ENCODE results near the gene OSGIN1.

OSGIN1 gene

DNA sequence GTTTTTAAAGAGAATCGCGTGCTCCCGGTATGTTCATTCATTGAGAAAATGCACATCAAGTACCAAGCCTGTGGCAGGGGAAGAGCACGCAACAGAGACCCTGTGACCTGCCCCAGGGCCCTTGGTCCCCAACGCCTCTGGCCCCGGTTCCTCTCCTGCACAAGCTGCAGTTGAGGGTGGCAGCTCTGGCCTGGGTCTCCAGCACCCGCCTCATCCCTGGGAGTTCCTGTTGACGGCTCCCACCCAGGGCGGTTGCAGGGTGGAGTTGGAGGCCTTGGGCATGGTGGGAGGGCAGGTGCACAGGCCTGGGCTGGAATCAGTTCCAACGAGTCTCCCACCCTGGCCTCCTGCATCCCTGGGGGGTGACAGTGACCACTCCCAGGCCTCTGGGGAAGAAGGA lies 20.0 kb downstream of the OSGIN1 start:
- TF ChIP-seq, protein P1, sequence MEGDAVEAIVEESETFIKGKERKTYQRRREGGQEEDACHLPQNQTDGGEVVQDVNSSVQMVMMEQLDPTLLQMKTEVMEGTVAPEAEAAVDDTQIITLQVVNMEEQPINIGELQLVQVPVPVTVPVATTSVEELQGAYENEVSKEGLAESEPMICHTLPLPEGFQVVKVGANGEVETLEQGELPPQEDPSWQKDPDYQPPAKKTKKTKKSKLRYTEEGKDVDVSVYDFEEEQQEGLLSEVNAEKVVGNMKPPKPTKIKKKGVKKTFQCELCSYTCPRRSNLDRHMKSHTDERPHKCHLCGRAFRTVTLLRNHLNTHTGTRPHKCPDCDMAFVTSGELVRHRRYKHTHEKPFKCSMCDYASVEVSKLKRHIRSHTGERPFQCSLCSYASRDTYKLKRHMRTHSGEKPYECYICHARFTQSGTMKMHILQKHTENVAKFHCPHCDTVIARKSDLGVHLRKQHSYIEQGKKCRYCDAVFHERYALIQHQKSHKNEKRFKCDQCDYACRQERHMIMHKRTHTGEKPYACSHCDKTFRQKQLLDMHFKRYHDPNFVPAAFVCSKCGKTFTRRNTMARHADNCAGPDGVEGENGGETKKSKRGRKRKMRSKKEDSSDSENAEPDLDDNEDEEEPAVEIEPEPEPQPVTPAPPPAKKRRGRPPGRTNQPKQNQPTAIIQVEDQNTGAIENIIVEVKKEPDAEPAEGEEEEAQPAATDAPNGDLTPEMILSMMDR (conservative IDR thresholded peaks at IDR 0.05) = no peak
- no peak overlapping the region for H3K27ac ChIP-seq

GRCh38 chr16:83973581-83974385 lies 20.7 kb downstream of the OSGIN1 start:
- TF ChIP-seq, protein P1 (conservative IDR thresholded peaks at IDR 0.05) = no peak
- no peak overlapping the region for H3K27ac ChIP-seq

- H3K27ac ChIP-seq = no peak overlapping the region
- TF ChIP-seq, protein P1 (conservative IDR thresholded peaks at IDR 0.05) = no peak
Observed at GRCh38 chr16:83974475-83974874, 21.4 kb downstream of the OSGIN1 start.

- no peak overlapping the region for H3K27ac ChIP-seq
- TF ChIP-seq, protein P1 (conservative IDR thresholded peaks at IDR 0.05) = no peak
Observed at GRCh38 chr16:83975590-83976260, 22.7 kb downstream of the OSGIN1 start.

- TF ChIP-seq, protein P1 (conservative IDR thresholded peaks at IDR 0.05) = no peak
- H3K27ac ChIP-seq = no peak overlapping the region
Observed at GRCh38 chr16:83977056-83977815, 24.2 kb downstream of the OSGIN1 start.

GRCh38 chr16:83978401-83978904 lies 25.4 kb downstream of the OSGIN1 start:
- TF ChIP-seq, protein P1 (conservative IDR thresholded peaks at IDR 0.05) = no peak
- no peak overlapping the region for H3K27ac ChIP-seq

DNA sequence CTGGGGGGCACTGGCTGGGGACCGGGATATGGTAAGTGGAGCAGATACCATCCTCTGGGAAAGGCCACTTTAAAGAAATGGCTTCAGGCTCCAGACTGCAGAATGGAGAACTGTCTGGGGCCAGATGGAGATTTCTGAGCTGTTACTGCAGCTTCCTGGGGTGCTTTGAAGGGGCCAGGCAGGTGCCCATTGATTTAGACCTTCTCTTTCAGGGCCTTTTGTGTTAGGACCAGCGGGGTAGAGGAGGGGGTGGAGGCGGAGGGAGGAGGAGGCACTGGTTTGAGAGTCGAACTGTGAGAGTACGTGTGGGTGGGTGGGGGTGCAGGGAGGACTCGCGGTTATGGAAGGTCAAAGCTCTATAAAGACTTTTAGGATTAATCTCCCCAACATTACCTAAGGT lies 26.4 kb downstream of the OSGIN1 start:
- TF ChIP-seq, protein P1 (conservative IDR thresholded peaks at IDR 0.05) = no peak
- H3K27ac ChIP-seq = no peak overlapping the region
